ENCODE data around the gene DCX.

The DCX gene

GRCh38 chrX:111365770-111366325, 46.1 kb downstream of the DCX start:
- Histone ChIP-seq H3K36me3 (no peaks in the 10 kb centered on the region), H3K27me3 (ENCODE audit: insufficient read depth, low read depth, severe bottlenecking) (peaks cover 5% of the 10 kb centered on the region), H3K27ac (no peak overlapping the region), H3K9me3 (ENCODE audit: severe bottlenecking) (no peaks in the 10 kb centered on the region), H3K4me3 (ENCODE audit: low read depth, low read length) (no peak overlapping the region)
- TF ChIP-seq CTCF (IDR thresholded peaks at IDR 0.05; ENCODE audit: low read depth, low read length): no peak
- no peak for DNase-seq

GRCh38 chrX:111363741-111364140, 48.3 kb downstream of the DCX start:
- no peak overlapping the region for H3K4me3 ChIP-seq (ENCODE audit: low read depth, low read length)
- peaks cover 5% of the 10 kb centered on the region for H3K27me3 ChIP-seq (ENCODE audit: insufficient read depth, low read depth, severe bottlenecking)
- H3K36me3 ChIP-seq: no peaks in the 10 kb centered on the region
- H3K9me3 ChIP-seq (ENCODE audit: severe bottlenecking): no peaks in the 10 kb centered on the region
- TF ChIP-seq CTCF (IDR thresholded peaks at IDR 0.05; ENCODE audit: low read depth, low read length): no peak
- no peak for DNase-seq
- H3K27ac ChIP-seq: no peak overlapping the region

- TF ChIP-seq CTCF (IDR thresholded peaks at IDR 0.05; ENCODE audit: low read depth, low read length): no peak
- no peaks in the 10 kb centered on the region for H3K9me3 ChIP-seq (ENCODE audit: severe bottlenecking)
- DNase-seq: no peak
- H3K36me3 ChIP-seq: no peaks in the 10 kb centered on the region
- H3K4me3 ChIP-seq (ENCODE audit: low read depth, low read length): no peak overlapping the region
- H3K27me3 ChIP-seq (ENCODE audit: insufficient read depth, low read depth, severe bottlenecking): peaks cover 5% of the 10 kb centered on the region
- H3K27ac ChIP-seq: no peak overlapping the region
Observed at GRCh38 chrX:111361751-111362150, 50.2 kb downstream of the DCX start.

DNA sequence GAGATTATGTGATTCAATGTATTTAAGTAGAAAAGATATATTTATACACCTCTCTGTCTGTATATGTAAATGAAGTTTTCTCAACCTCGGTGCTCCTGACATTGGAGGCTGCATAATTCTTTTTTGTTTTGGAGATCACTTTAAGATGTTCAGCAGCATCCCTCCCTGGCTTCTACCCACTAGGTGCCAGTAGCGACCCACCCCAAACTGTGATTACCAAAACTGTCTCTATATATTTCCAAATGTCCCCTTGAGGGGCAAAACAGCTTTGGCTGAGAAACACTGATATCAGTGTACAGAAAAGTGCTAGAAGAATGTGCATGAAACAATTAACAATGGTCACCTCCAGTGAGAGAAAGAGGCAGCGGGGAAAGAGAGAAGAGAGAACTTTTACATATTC, 51.2 kb downstream of the DCX start:
- no peaks in the 10 kb centered on the region for H3K9me3 ChIP-seq (ENCODE audit: severe bottlenecking)
- H3K4me3 ChIP-seq (ENCODE audit: low read depth, low read length): no peak overlapping the region
- H3K27me3 ChIP-seq (ENCODE audit: insufficient read depth, low read depth, severe bottlenecking): peaks cover 8% of the 10 kb centered on the region
- peak; percentile 11 for DNase-seq
- no peaks in the 10 kb centered on the region for H3K36me3 ChIP-seq
- peak; percentile 22; the same call in 1 of the 2 replicates for TF ChIP-seq CTCF (IDR thresholded peaks at IDR 0.05; ENCODE audit: low read depth, low read length)
- H3K27ac ChIP-seq: no peak overlapping the region

DNA sequence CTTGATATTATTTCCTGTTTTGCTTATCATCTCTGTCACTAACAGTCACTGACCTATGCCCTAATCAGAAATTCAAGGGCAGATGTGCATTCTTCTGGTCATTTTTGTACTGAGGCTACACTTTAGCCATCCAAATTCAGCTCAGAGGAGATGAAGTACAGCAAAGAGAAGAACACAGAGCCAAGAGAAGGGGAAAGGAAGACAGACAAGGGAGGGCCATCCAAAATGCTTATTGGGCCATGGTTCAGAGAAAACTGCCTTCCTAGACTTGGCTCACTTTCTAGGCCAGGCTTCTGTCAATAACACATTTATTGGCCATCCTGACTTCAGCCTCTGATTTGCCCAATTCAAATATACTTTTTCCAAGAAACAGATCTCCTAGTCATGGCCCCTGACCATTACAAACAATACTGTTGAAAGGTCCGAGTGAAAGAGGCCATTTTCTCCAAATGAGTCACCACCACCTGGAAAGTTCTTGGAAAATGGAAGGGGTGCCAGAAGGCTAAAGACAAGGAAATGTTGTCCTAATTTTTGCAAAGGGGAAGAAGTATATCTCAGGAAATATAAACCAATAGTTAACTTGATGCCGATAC, 56.4 kb downstream of the DCX start:
- no peak for DNase-seq
- H3K27me3 ChIP-seq (ENCODE audit: insufficient read depth, low read depth, severe bottlenecking): peaks cover 5% of the 10 kb centered on the region
- H3K9me3 ChIP-seq (ENCODE audit: severe bottlenecking): no peaks in the 10 kb centered on the region
- H3K36me3 ChIP-seq: no peaks in the 10 kb centered on the region
- no peak overlapping the region for H3K27ac ChIP-seq
- H3K4me3 ChIP-seq (ENCODE audit: low read depth, low read length): no peak overlapping the region
- no peak for TF ChIP-seq CTCF (IDR thresholded peaks at IDR 0.05; ENCODE audit: low read depth, low read length)

GRCh38 chrX:111354496-111354895, 57.5 kb downstream of the DCX start:
- no peak overlapping the region for H3K4me3 ChIP-seq (ENCODE audit: low read depth, low read length)
- H3K27me3 ChIP-seq (ENCODE audit: insufficient read depth, low read depth, severe bottlenecking): peaks cover 5% of the 10 kb centered on the region
- no peak overlapping the region for H3K27ac ChIP-seq

More at GRCh38 chrX:111354496-111354895, 57.5 kb downstream of the DCX start:
- no peak for TF ChIP-seq CTCF (IDR thresholded peaks at IDR 0.05; ENCODE audit: low read depth, low read length)
- no peaks in the 10 kb centered on the region for H3K36me3 ChIP-seq
- H3K9me3 ChIP-seq (ENCODE audit: severe bottlenecking): no peaks in the 10 kb centered on the region
- DNase-seq: no peak
